ENCODE results near the gene SEC14L2.

SEC14L2 gene

GRCh38 chr22:30406400-30406799, 9.6 kb downstream of the SEC14L2 start:
- no peak overlapping the region for H3K9ac ChIP-seq (ENCODE audit: low read depth, low read length)

DNA sequence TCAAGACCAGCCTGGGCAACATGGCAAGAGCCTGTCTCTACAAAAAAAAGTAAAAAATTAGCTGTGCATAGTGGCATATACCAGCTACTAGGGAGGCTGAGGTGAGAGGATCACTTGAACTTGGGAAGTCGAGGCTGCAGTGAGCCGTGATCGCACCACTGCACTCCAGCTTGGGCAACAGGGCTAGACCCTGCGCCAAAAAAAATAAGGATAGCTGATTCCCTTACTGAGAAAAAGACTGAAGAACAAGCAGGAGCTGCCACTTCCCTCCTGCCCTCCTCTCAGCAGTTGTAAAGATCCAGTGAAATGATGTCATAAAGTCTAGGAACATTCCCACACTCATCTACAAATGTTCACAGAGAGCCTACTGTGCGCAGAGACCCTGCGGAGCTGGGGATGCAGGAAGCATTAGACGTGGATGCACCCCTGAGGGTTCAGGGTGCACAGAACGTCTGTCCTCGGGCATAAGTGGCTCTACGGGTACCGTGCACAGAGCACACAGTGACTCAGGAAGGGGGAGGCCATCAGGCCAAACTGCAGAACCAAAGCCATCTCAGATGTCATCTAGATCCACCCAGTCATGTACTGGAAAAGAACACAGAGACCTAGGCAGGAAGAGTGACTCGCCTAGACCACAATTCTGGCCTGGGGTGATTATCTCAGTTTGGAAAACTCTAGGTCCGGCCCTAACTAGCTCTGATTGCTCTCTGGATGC, 11.7 kb downstream of the SEC14L2 start:
- H3K9me3 ChIP-seq (ENCODE audit: control insufficient read depth, insufficient read depth, low read length) = no peaks in the 10 kb centered on the region
- H3K27me3 ChIP-seq (ENCODE audit: control insufficient read depth, insufficient read depth, low read length) = no peaks in the 10 kb centered on the region
- no peaks in the 10 kb centered on the region for H3K4me1 ChIP-seq (ENCODE audit: control insufficient read depth, insufficient read depth, low read length)
- no peak overlapping the region for H3K4me3 ChIP-seq (ENCODE audit: low read depth, low read length)
- H3K27ac ChIP-seq (ENCODE audit: low read depth, low read length) = no peak overlapping the region
- H3K36me3 ChIP-seq (ENCODE audit: control insufficient read depth, insufficient read depth, low read length) = peaks cover 24% of the 10 kb centered on the region
- no peak overlapping the region for H3K9ac ChIP-seq (ENCODE audit: low read depth, low read length)

More at GRCh38 chr22:30406400-30406799, 9.6 kb downstream of the SEC14L2 start:
- H3K36me3 ChIP-seq (ENCODE audit: control insufficient read depth, insufficient read depth, low read length) = peaks cover 24% of the 10 kb centered on the region
- H3K4me1 ChIP-seq (ENCODE audit: control insufficient read depth, insufficient read depth, low read length) = peaks cover 8% of the 10 kb centered on the region; the same call in 1 of the 2 replicates
- H3K27ac ChIP-seq (ENCODE audit: low read depth, low read length) = no peak overlapping the region
- no peaks in the 10 kb centered on the region for H3K9me3 ChIP-seq (ENCODE audit: control insufficient read depth, insufficient read depth, low read length)
- no peak overlapping the region for H3K4me3 ChIP-seq (ENCODE audit: low read depth, low read length)
- H3K27me3 ChIP-seq (ENCODE audit: control insufficient read depth, insufficient read depth, low read length) = no peaks in the 10 kb centered on the region

GRCh38 chr22:30411780-30412179, 15.0 kb downstream of the SEC14L2 start:
- no peaks in the 10 kb centered on the region for H3K27me3 ChIP-seq (ENCODE audit: control insufficient read depth, insufficient read depth, low read length)

DNA sequence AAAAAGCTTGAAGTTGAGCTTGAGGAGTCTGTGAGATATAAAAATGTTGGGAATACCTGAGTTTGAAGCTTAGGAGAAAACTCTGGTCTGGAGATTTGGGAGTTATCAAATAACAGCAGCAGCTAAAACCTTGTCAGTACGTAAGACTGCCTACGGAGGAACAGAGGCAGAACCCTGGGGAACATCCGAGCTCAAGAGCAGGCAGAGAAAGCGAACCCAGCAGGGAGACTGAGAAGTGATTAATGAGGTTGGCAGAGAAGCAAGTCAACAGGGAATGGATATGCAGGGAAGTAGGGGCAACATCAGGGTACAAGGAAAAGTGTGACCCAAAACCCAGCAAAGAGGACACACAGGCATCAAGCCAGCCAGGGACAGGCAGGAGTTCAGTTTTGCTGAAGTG, 16.2 kb downstream of the SEC14L2 start:
- Histone ChIP-seq H3K36me3 (ENCODE audit: control insufficient read depth, insufficient read depth, low read length) (peaks cover 48% of the 10 kb centered on the region), H3K27me3 (ENCODE audit: control insufficient read depth, insufficient read depth, low read length) (no peaks in the 10 kb centered on the region), H3K9me3 (ENCODE audit: control insufficient read depth, insufficient read depth, low read length) (no peaks in the 10 kb centered on the region), H3K4me1 (ENCODE audit: control insufficient read depth, insufficient read depth, low read length) (no peaks in the 10 kb centered on the region), H3K9ac (ENCODE audit: low read depth, low read length) (no peak overlapping the region), H3K27ac (ENCODE audit: low read depth, low read length) (no peak overlapping the region), H3K4me3 (ENCODE audit: low read depth, low read length) (no peak overlapping the region)

More at GRCh38 chr22:30411780-30412179, 15.0 kb downstream of the SEC14L2 start:
- Histone ChIP-seq H3K9ac (ENCODE audit: low read depth, low read length) (no peak overlapping the region), H3K4me1 (ENCODE audit: control insufficient read depth, insufficient read depth, low read length) (no peaks in the 10 kb centered on the region), H3K4me3 (ENCODE audit: low read depth, low read length) (no peak overlapping the region), H3K9me3 (ENCODE audit: control insufficient read depth, insufficient read depth, low read length) (no peaks in the 10 kb centered on the region), H3K36me3 (ENCODE audit: control insufficient read depth, insufficient read depth, low read length) (peaks cover 40% of the 10 kb centered on the region), H3K27ac (ENCODE audit: low read depth, low read length) (no peak overlapping the region)

- no peak overlapping the region for H3K9ac ChIP-seq (ENCODE audit: low read depth, low read length)
These were observed 17.1 kb downstream of the SEC14L2 start for GRCh38 chr22:30413745-30414524.

GRCh38 chr22:30414525-30415047, 17.8 kb downstream of the SEC14L2 start:
- H3K27ac ChIP-seq (ENCODE audit: low read depth, low read length) = no peak overlapping the region
- H3K9me3 ChIP-seq (ENCODE audit: control insufficient read depth, insufficient read depth, low read length) = no peaks in the 10 kb centered on the region
- H3K4me3 ChIP-seq (ENCODE audit: low read depth, low read length) = no peak overlapping the region
- H3K9ac ChIP-seq (ENCODE audit: low read depth, low read length) = no peak overlapping the region
- no peaks in the 10 kb centered on the region for H3K4me1 ChIP-seq (ENCODE audit: control insufficient read depth, insufficient read depth, low read length)
- peaks cover 54% of the 10 kb centered on the region for H3K36me3 ChIP-seq (ENCODE audit: control insufficient read depth, insufficient read depth, low read length)
- H3K27me3 ChIP-seq (ENCODE audit: control insufficient read depth, insufficient read depth, low read length) = no peaks in the 10 kb centered on the region

More at GRCh38 chr22:30413745-30414524, 17.1 kb downstream of the SEC14L2 start:
- Histone ChIP-seq H3K9me3 (ENCODE audit: control insufficient read depth, insufficient read depth, low read length) (no peaks in the 10 kb centered on the region), H3K4me3 (ENCODE audit: low read depth, low read length) (no peak overlapping the region), H3K4me1 (ENCODE audit: control insufficient read depth, insufficient read depth, low read length) (no peaks in the 10 kb centered on the region), H3K27me3 (ENCODE audit: control insufficient read depth, insufficient read depth, low read length) (no peaks in the 10 kb centered on the region), H3K27ac (ENCODE audit: low read depth, low read length) (no peak overlapping the region), H3K36me3 (ENCODE audit: control insufficient read depth, insufficient read depth, low read length) (peaks cover 53% of the 10 kb centered on the region)

GRCh38 chr22:30416403-30416802, 19.6 kb downstream of the SEC14L2 start:
- H3K36me3 ChIP-seq (ENCODE audit: control insufficient read depth, insufficient read depth, low read length) = peaks cover 57% of the 10 kb centered on the region
- H3K27ac ChIP-seq (ENCODE audit: low read depth, low read length) = no peak overlapping the region
- H3K4me3 ChIP-seq (ENCODE audit: low read depth, low read length) = no peak overlapping the region
- no peaks in the 10 kb centered on the region for H3K27me3 ChIP-seq (ENCODE audit: control insufficient read depth, insufficient read depth, low read length)
- no peaks in the 10 kb centered on the region for H3K9me3 ChIP-seq (ENCODE audit: control insufficient read depth, insufficient read depth, low read length)
- no peaks in the 10 kb centered on the region for H3K4me1 ChIP-seq (ENCODE audit: control insufficient read depth, insufficient read depth, low read length)
- H3K9ac ChIP-seq (ENCODE audit: low read depth, low read length) = no peak overlapping the region

- H3K27ac ChIP-seq (ENCODE audit: low read depth, low read length) = no peak overlapping the region
- no peaks in the 10 kb centered on the region for H3K9me3 ChIP-seq (ENCODE audit: control insufficient read depth, insufficient read depth, low read length)
- H3K4me1 ChIP-seq (ENCODE audit: control insufficient read depth, insufficient read depth, low read length) = 0 out of 2 replicates have a peak, but pooled peaks cover 4% of the 10 kb centered on the region
- no peak overlapping the region for H3K4me3 ChIP-seq (ENCODE audit: low read depth, low read length)
- peaks cover 59% of the 10 kb centered on the region for H3K36me3 ChIP-seq (ENCODE audit: control insufficient read depth, insufficient read depth, low read length)
- no peaks in the 10 kb centered on the region for H3K27me3 ChIP-seq (ENCODE audit: control insufficient read depth, insufficient read depth, low read length)
- H3K9ac ChIP-seq (ENCODE audit: low read depth, low read length) = no peak overlapping the region
These were observed 20.0 kb downstream of the SEC14L2 start for GRCh38 chr22:30416837-30417236.

DNA sequence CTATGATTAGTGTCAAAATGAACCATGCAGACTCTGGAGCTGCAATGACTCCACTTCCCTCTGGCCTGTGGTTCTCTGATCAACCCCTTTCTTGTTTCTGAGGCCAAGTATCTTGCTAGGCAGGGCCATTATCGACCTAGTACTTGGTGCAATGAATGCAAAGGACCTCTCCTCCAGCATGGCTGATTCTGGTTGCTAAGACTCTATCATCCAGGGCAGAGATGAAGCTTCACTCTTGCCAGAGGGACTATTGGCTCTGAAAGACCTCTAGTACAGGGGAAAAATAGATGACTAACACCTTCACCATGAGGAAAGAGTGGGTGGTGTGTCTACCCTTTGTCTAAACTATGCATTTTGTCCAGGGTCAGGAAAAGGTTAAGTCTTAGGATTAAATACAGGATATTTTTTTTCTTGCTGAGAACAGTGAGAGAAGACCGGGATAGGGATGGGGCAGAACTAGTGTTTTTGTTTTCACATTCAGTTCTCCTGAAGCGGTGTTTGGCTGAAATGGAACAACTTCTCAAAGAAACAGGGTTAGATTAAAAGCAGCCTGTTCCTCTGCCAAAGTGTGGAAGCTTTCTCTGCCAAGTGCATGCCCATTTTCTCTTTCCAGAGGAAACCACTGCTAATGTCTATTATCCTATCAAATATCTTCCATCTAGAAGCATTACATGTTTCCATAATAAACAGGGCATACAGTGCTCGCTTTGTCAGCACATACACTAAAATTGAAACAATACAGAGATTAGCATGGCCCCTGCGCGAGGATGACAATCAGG, 23.7 kb downstream of the SEC14L2 start:
- H3K27me3 ChIP-seq (ENCODE audit: control insufficient read depth, insufficient read depth, low read length) = no peaks in the 10 kb centered on the region
- H3K9me3 ChIP-seq (ENCODE audit: control insufficient read depth, insufficient read depth, low read length) = no peaks in the 10 kb centered on the region
- peaks cover 15% of the 10 kb centered on the region; the same call in 1 of the 2 replicates for H3K4me1 ChIP-seq (ENCODE audit: control insufficient read depth, insufficient read depth, low read length)
- H3K36me3 ChIP-seq (ENCODE audit: control insufficient read depth, insufficient read depth, low read length) = peaks cover 50% of the 10 kb centered on the region
- H3K27ac ChIP-seq (ENCODE audit: low read depth, low read length) = peak overlapping the region; percentile 56
- no peak overlapping the region for H3K9ac ChIP-seq (ENCODE audit: low read depth, low read length)
- no peak overlapping the region for H3K4me3 ChIP-seq (ENCODE audit: low read depth, low read length)

DNA sequence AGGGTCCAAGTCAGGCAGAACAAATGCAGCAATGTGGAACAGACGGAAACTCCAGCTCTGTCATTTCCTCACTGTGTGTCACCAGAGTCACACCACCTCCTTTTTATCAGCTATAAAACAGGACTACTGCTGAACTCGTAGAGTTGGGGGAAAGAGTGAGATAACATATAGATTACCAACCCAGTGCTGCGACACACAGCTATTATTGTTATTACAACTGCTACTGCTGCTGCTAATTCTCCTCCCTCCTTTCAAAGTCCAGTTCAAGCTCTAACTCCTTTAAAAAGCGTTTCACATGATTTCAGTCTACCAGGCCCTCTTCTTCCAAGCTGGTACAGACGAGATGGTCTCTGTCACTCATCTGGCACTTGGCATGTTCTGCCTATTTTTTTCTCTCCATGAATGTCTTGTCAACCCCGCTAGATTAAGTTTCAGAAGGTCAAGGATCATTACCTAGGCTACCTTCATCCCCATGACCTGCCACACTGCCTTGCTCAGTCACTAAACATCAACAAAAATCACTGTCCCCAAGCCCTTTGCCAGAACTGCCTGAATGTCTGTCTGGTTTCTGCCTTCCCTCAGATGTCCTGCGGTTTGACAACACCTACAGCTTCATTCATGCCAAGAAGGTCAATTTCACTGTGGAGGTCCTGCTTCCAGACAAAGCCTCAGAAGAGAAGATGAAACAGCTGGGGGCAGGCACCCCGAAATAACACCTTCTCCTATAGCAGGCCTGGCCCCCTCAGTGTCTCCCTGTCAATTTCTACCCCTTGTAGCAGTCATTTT, 25.1 kb downstream of the SEC14L2 start:
- no peaks in the 10 kb centered on the region for H3K9me3 ChIP-seq (ENCODE audit: control insufficient read depth, insufficient read depth, low read length)
- H3K4me1 ChIP-seq (ENCODE audit: control insufficient read depth, insufficient read depth, low read length) = peaks cover 15% of the 10 kb centered on the region; the same call in 1 of the 2 replicates
- H3K4me3 ChIP-seq (ENCODE audit: low read depth, low read length) = peak overlapping the region; percentile 69
- H3K27me3 ChIP-seq (ENCODE audit: control insufficient read depth, insufficient read depth, low read length) = no peaks in the 10 kb centered on the region
- peak overlapping the region; percentile 99 for H3K27ac ChIP-seq (ENCODE audit: low read depth, low read length)
- H3K36me3 ChIP-seq (ENCODE audit: control insufficient read depth, insufficient read depth, low read length) = peaks cover 38% of the 10 kb centered on the region
- H3K9ac ChIP-seq (ENCODE audit: low read depth, low read length) = 0 out of 2 replicates have a peak overlapping the region, but pooled peaks have one; percentile 67

Measured in HUES48 (cell line).